Liver (tissue), 3 donors: Measurements from ENCODE around the gene HTATSF1.

Source experiments
- GABPA ChIP-seq, 2 donors: IDR thresholded peaks in 1 of 2; conservative IDR thresholded peaks in 1 of 2; 2 replicates each; pipeline ENCODE4 v1.6.1; 2016; ENCODE audit warnings: antibody characterized with exemption in 2 of 2, mild to moderate bottlenecking in 1 of 2, moderate library complexity in 1 of 2
- HNF4A ChIP-seq, 2 donors: conservative IDR thresholded peaks; 2 replicates each; pipeline ENCODE4 v1.6.1; 2016; ENCODE audit warnings: antibody characterized with exemption in 2 of 2, mild to moderate bottlenecking in 2 of 2
- JUND ChIP-seq, 2 donors: IDR thresholded peaks; 2 replicates each; pipeline ENCODE4 v1.6.1; 2016; ENCODE audit warnings: antibody characterized with exemption in 2 of 2
- RAD21 ChIP-seq, 2 donors: IDR thresholded peaks; 2 replicates each; pipeline ENCODE4 v1.6.1; 2016; ENCODE audit warnings: antibody characterized with exemption in 2 of 2, mild to moderate bottlenecking in 2 of 2
- SP1 ChIP-seq: IDR thresholded peaks from 2 replicates; pipeline ENCODE4 v1.6.1; 2018; ENCODE audit warnings: antibody characterized with exemption, mild to moderate bottlenecking
- TAF1 ChIP-seq: conservative IDR thresholded peaks from 2 replicates; pipeline ENCODE4 v1.6.1; 2016; ENCODE audit warnings: antibody characterized with exemption, mild to moderate bottlenecking
- YY1 ChIP-seq: IDR thresholded peaks from 2 replicates; pipeline ENCODE4 v1.6.1; 2016; ENCODE audit warnings: antibody characterized with exemption, mild to moderate bottlenecking
- TF ChIP-seq, protein P1 (sequence below): fragments of 150-350 bp; IDR thresholded peaks from 2 replicates; pipeline ENCODE4 v1.5.1; 2017; ENCODE audit warnings: improper control_type of control experiment, low read depth, low read length; ENCODE audit not compliant: missing input control
- TF ChIP-seq, protein P2 (sequence below): IDR thresholded peaks from 2 replicates; pipeline ENCODE4 v1.6.1; 2016; ENCODE audit warnings: antibody characterized with exemption
- TF ChIP-seq, protein P3 (sequence below): IDR thresholded peaks from 2 replicates; pipeline ENCODE4 v1.6.1; 2016; ENCODE audit warnings: antibody characterized with exemption, mild to moderate bottlenecking
- donor health status: healthy.
- donor health status: healthy.

DNA sequence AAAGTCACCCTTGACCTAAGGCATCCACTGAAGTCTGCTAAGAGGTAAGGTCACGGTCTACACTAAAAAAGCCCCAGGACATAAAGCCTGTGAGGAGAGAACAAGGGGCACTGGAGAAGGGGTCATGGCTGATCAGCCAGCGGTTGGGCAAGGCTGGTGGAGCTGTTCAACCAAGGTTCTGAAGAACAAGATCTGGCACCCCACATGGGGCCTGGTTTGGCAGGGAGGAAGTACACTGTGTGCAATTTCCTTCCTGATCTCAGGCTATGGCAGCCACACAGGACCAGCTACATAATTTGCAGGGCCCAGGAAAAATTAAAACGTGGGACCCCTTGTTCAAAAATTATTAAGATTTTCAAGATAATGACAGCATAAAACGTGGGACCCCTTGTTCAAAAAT lies 23.7 kb upstream of the HTATSF1 start:
- TF ChIP-seq, protein P1, sequence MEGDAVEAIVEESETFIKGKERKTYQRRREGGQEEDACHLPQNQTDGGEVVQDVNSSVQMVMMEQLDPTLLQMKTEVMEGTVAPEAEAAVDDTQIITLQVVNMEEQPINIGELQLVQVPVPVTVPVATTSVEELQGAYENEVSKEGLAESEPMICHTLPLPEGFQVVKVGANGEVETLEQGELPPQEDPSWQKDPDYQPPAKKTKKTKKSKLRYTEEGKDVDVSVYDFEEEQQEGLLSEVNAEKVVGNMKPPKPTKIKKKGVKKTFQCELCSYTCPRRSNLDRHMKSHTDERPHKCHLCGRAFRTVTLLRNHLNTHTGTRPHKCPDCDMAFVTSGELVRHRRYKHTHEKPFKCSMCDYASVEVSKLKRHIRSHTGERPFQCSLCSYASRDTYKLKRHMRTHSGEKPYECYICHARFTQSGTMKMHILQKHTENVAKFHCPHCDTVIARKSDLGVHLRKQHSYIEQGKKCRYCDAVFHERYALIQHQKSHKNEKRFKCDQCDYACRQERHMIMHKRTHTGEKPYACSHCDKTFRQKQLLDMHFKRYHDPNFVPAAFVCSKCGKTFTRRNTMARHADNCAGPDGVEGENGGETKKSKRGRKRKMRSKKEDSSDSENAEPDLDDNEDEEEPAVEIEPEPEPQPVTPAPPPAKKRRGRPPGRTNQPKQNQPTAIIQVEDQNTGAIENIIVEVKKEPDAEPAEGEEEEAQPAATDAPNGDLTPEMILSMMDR: no peak
- TF ChIP-seq YY1 (no peak), RAD21 (IDR thresholded peaks at IDR 0.05) (no peak), GABPA (IDR thresholded peaks at IDR 0.05 in 1 of 2, conservative IDR thresholded peaks at IDR 0.05 in 1 of 2) (no peak), TAF1 (no peak), HNF4A (conservative IDR thresholded peaks at IDR 0.05) (no peak), JUND (IDR thresholded peaks at IDR 0.05) (no peak), SP1 (no peak)
- TF ChIP-seq, protein P2, sequence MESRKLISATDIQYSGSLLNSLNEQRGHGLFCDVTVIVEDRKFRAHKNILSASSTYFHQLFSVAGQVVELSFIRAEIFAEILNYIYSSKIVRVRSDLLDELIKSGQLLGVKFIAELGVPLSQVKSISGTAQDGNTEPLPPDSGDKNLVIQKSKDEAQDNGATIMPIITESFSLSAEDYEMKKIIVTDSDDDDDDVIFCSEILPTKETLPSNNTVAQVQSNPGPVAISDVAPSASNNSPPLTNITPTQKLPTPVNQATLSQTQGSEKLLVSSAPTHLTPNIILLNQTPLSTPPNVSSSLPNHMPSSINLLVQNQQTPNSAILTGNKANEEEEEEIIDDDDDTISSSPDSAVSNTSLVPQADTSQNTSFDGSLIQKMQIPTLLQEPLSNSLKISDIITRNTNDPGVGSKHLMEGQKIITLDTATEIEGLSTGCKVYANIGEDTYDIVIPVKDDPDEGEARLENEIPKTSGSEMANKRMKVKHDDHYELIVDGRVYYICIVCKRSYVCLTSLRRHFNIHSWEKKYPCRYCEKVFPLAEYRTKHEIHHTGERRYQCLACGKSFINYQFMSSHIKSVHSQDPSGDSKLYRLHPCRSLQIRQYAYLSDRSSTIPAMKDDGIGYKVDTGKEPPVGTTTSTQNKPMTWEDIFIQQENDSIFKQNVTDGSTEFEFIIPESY: no peak
- TF ChIP-seq, protein P3, sequence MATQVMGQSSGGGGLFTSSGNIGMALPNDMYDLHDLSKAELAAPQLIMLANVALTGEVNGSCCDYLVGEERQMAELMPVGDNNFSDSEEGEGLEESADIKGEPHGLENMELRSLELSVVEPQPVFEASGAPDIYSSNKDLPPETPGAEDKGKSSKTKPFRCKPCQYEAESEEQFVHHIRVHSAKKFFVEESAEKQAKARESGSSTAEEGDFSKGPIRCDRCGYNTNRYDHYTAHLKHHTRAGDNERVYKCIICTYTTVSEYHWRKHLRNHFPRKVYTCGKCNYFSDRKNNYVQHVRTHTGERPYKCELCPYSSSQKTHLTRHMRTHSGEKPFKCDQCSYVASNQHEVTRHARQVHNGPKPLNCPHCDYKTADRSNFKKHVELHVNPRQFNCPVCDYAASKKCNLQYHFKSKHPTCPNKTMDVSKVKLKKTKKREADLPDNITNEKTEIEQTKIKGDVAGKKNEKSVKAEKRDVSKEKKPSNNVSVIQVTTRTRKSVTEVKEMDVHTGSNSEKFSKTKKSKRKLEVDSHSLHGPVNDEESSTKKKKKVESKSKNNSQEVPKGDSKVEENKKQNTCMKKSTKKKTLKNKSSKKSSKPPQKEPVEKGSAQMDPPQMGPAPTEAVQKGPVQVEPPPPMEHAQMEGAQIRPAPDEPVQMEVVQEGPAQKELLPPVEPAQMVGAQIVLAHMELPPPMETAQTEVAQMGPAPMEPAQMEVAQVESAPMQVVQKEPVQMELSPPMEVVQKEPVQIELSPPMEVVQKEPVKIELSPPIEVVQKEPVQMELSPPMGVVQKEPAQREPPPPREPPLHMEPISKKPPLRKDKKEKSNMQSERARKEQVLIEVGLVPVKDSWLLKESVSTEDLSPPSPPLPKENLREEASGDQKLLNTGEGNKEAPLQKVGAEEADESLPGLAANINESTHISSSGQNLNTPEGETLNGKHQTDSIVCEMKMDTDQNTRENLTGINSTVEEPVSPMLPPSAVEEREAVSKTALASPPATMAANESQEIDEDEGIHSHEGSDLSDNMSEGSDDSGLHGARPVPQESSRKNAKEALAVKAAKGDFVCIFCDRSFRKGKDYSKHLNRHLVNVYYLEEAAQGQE: no peak
